IPS-18a (cell line): Measurements from ENCODE around the gene OSBPL8.

Experiments used
- H3K27ac ChIP-seq: one replicate; pipeline ENCODE4 v1.5.1; 2013; ENCODE audit warnings: low read length
- H3K27me3 ChIP-seq: one replicate; pipeline ENCODE4 v1.6.1; 2013; ENCODE audit warnings: mild to moderate bottlenecking, low read length; ENCODE audit not compliant: control insufficient read depth, insufficient read depth
- H3K36me3 ChIP-seq: one replicate; pipeline ENCODE4 v1.6.1; 2013; ENCODE audit warnings: low read depth, low read length; ENCODE audit not compliant: control insufficient read depth
- H3K4me1 ChIP-seq: one replicate; pipeline ENCODE4 v1.6.1; 2013; ENCODE audit warnings: low read depth, low read length; ENCODE audit not compliant: control insufficient read depth
- H3K4me3 ChIP-seq: one replicate; pipeline ENCODE4 v1.5.1; 2013; ENCODE audit warnings: low read length
- H3K9ac ChIP-seq: one replicate; pipeline ENCODE4 v1.6.1; 2013; ENCODE audit warnings: mild to moderate bottlenecking, low read length, moderate library complexity
- H3K9me3 ChIP-seq: one replicate; pipeline ENCODE4 v1.6.1; 2013; ENCODE audit warnings: low read depth, low read length; ENCODE audit not compliant: control insufficient read depth

The OSBPL8 gene

DNA sequence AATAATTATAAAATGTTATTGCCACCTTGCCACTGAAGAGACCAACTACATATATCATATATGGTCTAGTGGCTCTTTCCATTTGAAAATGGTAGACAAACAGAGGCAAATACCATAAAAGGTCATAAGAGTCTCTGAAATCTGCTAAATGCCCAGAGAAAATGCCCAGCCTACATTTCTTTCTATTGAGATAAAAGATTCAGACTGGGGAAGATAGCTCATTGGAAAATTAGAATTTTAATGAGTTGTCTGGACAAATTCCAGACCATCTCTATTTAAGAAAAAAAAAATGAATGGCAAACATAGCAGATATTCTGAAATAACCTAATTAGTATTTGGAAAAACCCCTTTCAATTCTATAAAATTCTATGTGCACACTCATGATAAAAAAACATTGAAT is 131.5 kb downstream of the OSBPL8 start:
- Histone ChIP-seq H3K4me3 (no peak overlapping the region), H3K9ac (no peak overlapping the region), H3K27me3 (no peaks in the 10 kb centered on the region), H3K27ac (no peak overlapping the region), H3K9me3 (peaks cover 14% of the 10 kb centered on the region), H3K4me1 (no peaks in the 10 kb centered on the region), H3K36me3 (no peaks in the 10 kb centered on the region)

DNA sequence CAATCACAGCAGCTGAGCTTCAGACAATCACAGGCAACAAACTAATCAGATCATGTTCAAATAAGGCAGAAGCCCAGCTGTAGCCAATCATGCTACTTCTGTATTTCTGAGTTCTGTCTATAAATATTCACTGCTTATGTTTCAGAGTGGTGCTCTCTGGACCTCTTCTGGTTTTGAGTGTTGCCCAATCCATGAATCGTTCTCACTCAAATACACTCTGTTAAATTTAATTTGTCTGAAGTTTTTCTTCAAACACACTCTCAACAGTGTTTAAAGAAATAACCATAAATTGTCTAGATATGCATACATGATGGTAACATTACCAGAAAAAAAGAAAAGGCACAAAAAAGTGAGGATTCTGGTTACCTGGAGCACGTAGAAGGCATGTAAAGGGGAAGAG is 133.4 kb downstream of the OSBPL8 start:
- Histone ChIP-seq H3K9ac (no peak overlapping the region), H3K27me3 (no peaks in the 10 kb centered on the region), H3K36me3 (no peaks in the 10 kb centered on the region), H3K4me3 (no peak overlapping the region), H3K4me1 (peaks cover 2% of the 10 kb centered on the region), H3K9me3 (peaks cover 8% of the 10 kb centered on the region), H3K27ac (no peak overlapping the region)

DNA sequence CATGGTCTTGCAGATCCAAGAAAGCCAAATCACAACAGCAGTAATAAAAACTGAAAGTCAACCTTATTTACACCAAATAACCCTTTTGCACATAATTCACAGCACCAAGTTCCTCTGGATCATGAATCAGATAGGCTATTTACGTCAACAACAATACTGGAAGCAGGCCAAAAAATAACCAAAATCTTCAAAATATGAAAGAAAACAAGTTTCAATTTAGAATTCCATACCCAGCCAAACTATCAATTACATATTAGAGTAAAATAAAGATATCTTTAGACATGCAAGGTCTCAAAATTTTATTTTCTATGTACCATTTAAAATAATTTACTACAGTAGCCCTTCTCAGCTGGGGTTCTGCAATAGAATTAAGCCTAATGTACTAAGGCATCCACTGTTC is 134.6 kb downstream of the OSBPL8 start:
- H3K27me3 ChIP-seq, result no peaks in the 10 kb centered on the region
- H3K9ac ChIP-seq, result no peak overlapping the region
- no peak overlapping the region for H3K4me3 ChIP-seq
- H3K36me3 ChIP-seq, result no peaks in the 10 kb centered on the region
- H3K4me1 ChIP-seq, result peaks cover 2% of the 10 kb centered on the region
- peaks cover 8% of the 10 kb centered on the region for H3K9me3 ChIP-seq
- H3K27ac ChIP-seq, result no peak overlapping the region

DNA sequence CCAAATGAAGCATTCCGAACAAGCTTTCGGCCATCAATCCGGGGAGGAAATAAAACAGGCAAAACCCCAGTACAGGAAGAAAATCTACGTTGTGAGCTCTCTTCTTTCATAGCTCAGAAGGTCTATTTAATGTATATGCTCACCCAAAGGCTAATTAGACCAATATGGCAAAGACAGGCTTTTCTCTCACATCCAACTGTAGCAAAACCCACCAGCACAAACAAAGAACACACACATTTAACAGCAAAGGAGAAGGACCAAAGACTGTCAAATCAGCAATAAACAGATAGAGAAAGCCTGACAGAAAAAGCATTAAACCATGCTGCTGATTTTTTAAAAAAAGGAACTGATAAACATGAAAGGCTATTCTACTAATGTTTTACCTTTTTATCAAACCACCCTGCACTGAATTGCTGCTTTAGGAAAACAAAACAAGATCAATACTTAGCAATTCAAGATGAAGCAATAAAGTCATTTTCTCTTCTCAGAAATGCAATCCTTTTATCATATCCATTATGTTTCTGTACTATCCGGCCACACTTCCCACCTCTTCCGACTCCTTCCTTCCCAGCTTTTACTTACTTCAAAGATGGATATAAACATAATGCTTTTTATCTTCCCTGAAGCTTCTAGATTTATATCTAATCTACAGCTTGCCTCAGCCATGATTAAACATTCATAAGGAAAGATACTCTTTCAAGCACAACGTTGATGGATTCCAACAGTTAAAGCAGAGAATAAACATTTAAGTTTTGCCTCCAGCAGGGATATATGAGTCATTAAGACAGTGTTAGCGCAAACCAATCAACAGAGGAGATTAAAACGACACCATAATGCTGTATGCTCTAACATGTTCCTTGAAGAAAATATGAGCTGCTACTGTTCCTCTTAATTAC is 136.8 kb downstream of the OSBPL8 start:
- no peaks in the 10 kb centered on the region for H3K36me3 ChIP-seq
- H3K9me3 ChIP-seq, result peaks cover 8% of the 10 kb centered on the region
- H3K4me1 ChIP-seq, result peaks cover 2% of the 10 kb centered on the region
- H3K27ac ChIP-seq, result no peak overlapping the region
- H3K27me3 ChIP-seq, result no peaks in the 10 kb centered on the region
- no peak overlapping the region for H3K4me3 ChIP-seq
- no peak overlapping the region for H3K9ac ChIP-seq

DNA sequence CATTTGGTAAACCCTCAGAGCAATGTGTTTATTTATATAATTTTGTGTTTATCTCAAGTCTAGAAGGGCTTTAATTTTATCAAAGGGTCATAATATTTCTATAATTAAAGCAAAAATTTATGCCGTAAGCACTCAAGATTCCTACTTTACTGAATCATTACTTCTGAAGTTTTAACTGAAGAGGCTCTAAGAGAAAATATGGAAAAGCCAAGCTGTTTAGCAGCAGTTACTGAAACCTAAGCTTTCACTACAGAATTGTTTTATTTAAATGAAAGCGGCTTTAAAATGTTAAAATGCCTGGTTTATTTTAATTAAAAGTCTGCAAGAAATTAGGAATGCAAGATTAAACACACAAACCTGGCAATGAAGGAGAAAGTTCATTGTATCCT is 137.4 kb downstream of the OSBPL8 start:
- no peaks in the 10 kb centered on the region for H3K36me3 ChIP-seq
- no peak overlapping the region for H3K27ac ChIP-seq
- H3K4me3 ChIP-seq, result no peak overlapping the region
- no peak overlapping the region for H3K9ac ChIP-seq
- H3K27me3 ChIP-seq, result no peaks in the 10 kb centered on the region
- peaks cover 2% of the 10 kb centered on the region for H3K4me1 ChIP-seq
- H3K9me3 ChIP-seq, result peaks cover 8% of the 10 kb centered on the region

DNA sequence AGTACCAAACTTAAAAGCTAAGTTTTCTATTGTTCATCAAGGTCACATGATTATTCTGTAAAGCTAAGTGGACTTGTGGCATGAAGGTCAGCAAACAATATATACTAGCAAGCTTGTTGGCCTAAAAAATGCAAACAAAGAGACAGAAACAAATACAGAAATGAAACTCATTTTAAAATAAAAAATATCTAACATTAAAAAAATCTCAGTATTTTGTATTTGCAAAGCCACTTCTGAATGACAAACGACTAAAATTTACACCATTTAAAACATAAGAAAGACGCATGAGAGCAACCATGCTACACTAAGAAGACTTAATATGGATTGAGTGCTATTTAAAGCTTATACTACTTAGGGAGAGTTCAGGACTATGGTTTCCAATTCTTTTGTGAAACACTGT is 138.5 kb downstream of the OSBPL8 start:
- Histone ChIP-seq H3K9me3 (peaks cover 8% of the 10 kb centered on the region), H3K9ac (no peak overlapping the region), H3K27me3 (no peaks in the 10 kb centered on the region), H3K4me3 (no peak overlapping the region), H3K27ac (no peak overlapping the region), H3K36me3 (no peaks in the 10 kb centered on the region), H3K4me1 (peaks cover 2% of the 10 kb centered on the region)

DNA sequence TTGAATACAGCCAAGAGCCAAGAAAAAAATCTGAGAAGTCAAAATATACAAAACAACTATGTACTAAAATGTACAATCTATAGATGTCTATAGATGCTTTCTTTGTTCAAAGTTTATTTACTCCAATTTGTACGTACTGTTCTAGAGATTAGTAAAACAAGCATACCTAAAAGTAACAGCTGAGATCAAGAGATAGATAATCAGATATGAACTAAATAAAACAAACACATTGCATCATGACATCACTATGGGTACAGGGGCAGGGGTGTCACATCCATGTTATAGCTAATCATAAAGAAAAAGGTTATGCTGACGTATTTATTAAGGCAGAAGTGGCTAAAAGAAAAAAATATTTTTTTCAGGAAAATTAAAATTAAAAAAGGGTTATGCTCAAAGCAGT is 139.3 kb downstream of the OSBPL8 start:
- Histone ChIP-seq H3K9me3 (peaks cover 5% of the 10 kb centered on the region), H3K4me1 (peaks cover 2% of the 10 kb centered on the region), H3K27ac (no peak overlapping the region), H3K4me3 (no peak overlapping the region), H3K9ac (no peak overlapping the region), H3K36me3 (no peaks in the 10 kb centered on the region), H3K27me3 (no peaks in the 10 kb centered on the region)

DNA sequence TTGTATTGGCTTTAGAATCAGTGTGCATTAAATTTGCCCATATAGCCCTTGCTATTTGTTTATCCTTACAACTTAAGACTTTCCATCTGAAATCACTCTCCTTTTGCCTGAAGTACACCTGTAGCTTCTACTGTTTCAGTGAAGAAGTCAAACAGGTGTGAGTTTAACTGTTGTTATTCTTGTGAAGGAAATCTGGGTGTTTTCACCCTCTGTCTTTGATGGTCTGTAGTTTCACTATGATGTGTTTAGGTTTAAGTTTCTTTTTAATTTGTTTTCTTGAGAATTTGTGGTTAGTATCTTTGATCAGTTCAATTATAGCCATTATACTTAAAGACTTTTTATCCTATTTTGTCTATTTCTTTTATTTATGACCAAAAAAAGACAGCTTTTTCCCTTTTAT is 142.5 kb downstream of the OSBPL8 start:
- H3K27me3 ChIP-seq, result no peaks in the 10 kb centered on the region
- H3K27ac ChIP-seq, result no peak overlapping the region
- no peak overlapping the region for H3K9ac ChIP-seq

DNA sequence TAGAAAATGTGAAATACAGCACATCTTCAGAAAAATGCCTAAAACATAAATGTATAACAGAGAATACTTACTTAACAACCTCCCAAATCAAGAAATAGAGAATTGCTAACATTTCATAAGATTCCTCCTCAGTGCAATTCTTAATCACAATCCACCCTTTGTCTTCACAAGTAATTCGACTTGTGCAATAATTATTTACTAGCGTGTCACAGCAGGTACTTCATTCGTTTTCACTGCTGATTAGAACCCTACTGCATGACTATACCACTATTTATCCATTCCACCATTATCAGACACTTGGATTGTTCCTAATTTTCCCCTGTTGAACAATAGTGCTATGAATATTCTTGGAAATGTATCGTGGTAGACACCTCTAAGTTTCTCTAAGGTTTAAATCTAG is 146.4 kb downstream of the OSBPL8 start:
- Histone ChIP-seq H3K27ac (no peak overlapping the region), H3K4me3 (no peak overlapping the region), H3K9me3 (no peaks in the 10 kb centered on the region), H3K27me3 (no peaks in the 10 kb centered on the region), H3K4me1 (no peaks in the 10 kb centered on the region), H3K9ac (no peak overlapping the region), H3K36me3 (no peaks in the 10 kb centered on the region)

More for the DNA sequence above, 142.5 kb downstream of the OSBPL8 start:
- Histone ChIP-seq H3K36me3 (no peaks in the 10 kb centered on the region), H3K4me1 (no peaks in the 10 kb centered on the region), H3K9me3 (no peaks in the 10 kb centered on the region), H3K4me3 (no peak overlapping the region)

DNA sequence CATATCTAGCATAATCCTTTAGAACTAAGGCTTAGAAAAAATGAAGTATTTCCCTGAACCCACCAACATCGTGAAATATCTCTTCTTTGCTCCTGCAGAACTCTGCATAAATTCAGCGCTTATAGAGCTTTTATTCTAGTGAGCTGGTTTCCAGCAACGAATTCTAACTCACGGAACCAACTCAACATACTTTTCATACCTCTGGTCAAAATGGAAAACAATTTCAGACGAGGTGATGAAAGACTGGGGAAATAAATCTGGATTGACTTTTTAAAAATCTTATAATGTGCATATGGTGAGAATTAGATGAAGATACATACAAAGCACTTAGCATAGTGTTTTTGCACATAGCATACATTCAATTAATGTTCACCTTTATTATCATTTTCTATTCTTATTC is 148.8 kb downstream of the OSBPL8 start:
- H3K27ac ChIP-seq, result no peak overlapping the region
- no peaks in the 10 kb centered on the region for H3K27me3 ChIP-seq
- H3K9ac ChIP-seq, result no peak overlapping the region
- H3K4me1 ChIP-seq, result no peaks in the 10 kb centered on the region
- H3K9me3 ChIP-seq, result no peaks in the 10 kb centered on the region
- no peaks in the 10 kb centered on the region for H3K36me3 ChIP-seq
- no peak overlapping the region for H3K4me3 ChIP-seq

DNA sequence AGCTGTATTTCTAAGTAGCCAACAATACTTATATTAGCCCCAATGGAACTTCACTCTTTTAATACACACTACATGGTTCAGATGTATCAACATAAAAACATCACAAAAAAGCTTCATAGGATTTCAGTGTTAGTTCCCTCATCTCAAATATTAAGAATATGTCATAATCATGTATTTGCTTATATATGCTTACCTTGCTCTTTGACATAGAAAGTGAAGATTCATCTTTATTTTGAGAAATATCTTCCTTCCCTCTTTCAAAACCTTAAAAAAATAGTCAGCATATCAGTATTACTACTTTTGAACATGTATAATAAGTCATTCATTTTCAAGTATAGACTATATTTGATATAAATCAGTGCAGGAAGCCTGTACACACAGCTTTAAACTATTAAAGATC is 149.2 kb downstream of the OSBPL8 start:
- Histone ChIP-seq H3K36me3 (no peaks in the 10 kb centered on the region), H3K9ac (no peak overlapping the region), H3K27me3 (no peaks in the 10 kb centered on the region), H3K9me3 (no peaks in the 10 kb centered on the region), H3K4me3 (no peak overlapping the region), H3K4me1 (no peaks in the 10 kb centered on the region), H3K27ac (no peak overlapping the region)

DNA sequence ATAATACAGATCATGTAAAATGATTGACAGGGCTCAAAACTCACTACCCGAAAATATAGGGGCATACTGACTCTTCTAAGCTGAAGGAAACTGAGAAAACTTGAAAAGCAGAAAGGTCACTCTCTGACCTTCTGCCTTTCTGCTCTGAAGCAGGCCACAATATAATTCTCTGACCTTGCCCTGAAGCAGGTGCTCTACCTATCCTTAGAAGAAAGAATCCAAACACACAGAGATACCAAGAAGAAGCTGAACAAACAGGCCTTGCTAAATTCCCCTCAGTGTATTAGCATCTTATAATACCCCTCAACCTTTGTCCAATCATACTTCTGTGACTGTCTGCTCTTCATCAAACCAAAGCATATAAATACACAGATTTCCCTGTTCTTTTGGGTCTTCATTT is 150.5 kb downstream of the OSBPL8 start:
- Histone ChIP-seq H3K9ac (no peak overlapping the region), H3K9me3 (no peaks in the 10 kb centered on the region), H3K4me1 (no peaks in the 10 kb centered on the region), H3K36me3 (no peaks in the 10 kb centered on the region), H3K27me3 (no peaks in the 10 kb centered on the region), H3K4me3 (no peak overlapping the region), H3K27ac (no peak overlapping the region)
